ENCODE data around the gene BAZ2B. TPM values are rescaled to one million over a fixed set of nuclear protein-coding genes. Genes with fewer than 3 reads are reported as not detected.

Gene BAZ2B
- total and polyA plus RNA-seq, 2 of the 13 experiments (the other 11 are each of a cell fraction or from before 2014, with no cell fraction given): 14.0 to 15.1 TPM

DNA sequence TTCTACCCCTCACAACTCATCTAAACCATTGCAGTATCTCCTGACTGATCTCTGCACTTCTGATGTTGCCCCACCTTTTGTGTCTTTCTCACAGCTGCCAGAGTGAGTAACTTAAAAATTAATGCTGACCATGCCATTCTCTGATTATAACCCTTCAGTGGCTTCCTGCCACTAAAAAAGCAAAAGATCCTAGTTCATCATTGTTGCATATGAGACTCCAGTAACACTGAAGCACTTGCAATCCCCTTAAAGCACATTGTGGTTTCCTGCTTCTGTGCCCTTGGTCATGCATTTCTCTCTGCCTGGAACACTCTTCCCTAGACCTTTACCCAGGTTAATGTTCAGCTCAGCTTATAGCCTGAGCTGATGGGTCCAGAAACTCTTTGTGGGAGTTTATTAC, 234.8 kb downstream of the BAZ2B start (continued):
- TF ChIP-seq, protein P1, sequence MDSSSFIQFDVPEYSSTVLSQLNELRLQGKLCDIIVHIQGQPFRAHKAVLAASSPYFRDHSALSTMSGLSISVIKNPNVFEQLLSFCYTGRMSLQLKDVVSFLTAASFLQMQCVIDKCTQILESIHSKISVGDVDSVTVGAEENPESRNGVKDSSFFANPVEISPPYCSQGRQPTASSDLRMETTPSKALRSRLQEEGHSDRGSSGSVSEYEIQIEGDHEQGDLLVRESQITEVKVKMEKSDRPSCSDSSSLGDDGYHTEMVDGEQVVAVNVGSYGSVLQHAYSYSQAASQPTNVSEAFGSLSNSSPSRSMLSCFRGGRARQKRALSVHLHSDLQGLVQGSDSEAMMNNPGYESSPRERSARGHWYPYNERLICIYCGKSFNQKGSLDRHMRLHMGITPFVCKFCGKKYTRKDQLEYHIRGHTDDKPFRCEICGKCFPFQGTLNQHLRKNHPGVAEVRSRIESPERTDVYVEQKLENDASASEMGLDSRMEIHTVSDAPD (CRISPR knock-in tag; IDR thresholded peaks at IDR 0.05): no peak
- peak; percentile 94 for TF ChIP-seq MAFF (IDR thresholded peaks at IDR 0.05; ENCODE audit: low read depth, low read length)
- TF ChIP-seq, protein P2, sequence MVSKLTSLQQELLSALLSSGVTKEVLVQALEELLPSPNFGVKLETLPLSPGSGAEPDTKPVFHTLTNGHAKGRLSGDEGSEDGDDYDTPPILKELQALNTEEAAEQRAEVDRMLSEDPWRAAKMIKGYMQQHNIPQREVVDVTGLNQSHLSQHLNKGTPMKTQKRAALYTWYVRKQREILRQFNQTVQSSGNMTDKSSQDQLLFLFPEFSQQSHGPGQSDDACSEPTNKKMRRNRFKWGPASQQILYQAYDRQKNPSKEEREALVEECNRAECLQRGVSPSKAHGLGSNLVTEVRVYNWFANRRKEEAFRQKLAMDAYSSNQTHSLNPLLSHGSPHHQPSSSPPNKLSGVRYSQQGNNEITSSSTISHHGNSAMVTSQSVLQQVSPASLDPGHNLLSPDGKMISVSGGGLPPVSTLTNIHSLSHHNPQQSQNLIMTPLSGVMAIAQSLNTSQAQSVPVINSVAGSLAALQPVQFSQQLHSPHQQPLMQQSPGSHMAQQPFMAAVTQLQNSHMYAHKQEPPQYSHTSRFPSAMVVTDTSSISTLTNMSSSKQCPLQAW (CRISPR knock-in tag; IDR thresholded peaks at IDR 0.05): peak; percentile 70; the same call in 1 of the 2 replicates
- no peak for TF ChIP-seq FIP1L1 (IDR thresholded peaks at IDR 0.05; ENCODE audit: borderline replicate concordance, insufficient read depth, low read depth, low read length)
- no peak for TF ChIP-seq MEIS2 (CRISPR knock-in tag; IDR thresholded peaks at IDR 0.05)
- no peak for TF ChIP-seq ZBTB42 (CRISPR knock-in tag; IDR thresholded peaks at IDR 0.05)
- TF ChIP-seq HOXA9 (CRISPR knock-in tag; IDR thresholded peaks at IDR 0.05; ENCODE audit: borderline replicate concordance): 0 out of 2 replicates have a peak, but pooled peaks have one; percentile 31
- TF ChIP-seq, protein P3, sequence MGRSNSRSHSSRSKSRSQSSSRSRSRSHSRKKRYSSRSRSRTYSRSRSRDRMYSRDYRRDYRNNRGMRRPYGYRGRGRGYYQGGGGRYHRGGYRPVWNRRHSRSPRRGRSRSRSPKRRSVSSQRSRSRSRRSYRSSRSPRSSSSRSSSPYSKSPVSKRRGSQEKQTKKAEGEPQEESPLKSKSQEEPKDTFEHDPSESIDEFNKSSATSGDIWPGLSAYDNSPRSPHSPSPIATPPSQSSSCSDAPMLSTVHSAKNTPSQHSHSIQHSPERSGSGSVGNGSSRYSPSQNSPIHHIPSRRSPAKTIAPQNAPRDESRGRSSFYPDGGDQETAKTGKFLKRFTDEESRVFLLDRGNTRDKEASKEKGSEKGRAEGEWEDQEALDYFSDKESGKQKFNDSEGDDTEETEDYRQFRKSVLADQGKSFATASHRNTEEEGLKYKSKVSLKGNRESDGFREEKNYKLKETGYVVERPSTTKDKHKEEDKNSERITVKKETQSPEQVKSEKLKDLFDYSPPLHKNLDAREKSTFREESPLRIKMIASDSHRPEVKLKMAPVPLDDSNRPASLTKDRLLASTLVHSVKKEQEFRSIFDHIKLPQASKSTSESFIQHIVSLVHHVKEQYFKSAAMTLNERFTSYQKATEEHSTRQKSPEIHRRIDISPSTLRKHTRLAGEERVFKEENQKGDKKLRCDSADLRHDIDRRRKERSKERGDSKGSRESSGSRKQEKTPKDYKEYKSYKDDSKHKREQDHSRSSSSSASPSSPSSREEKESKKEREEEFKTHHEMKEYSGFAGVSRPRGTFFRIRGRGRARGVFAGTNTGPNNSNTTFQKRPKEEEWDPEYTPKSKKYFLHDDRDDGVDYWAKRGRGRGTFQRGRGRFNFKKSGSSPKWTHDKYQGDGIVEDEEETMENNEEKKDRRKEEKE (IDR thresholded peaks at IDR 0.05): no peak
- no peak for TF ChIP-seq AFF4 (CRISPR knock-in tag; IDR thresholded peaks at IDR 0.05)
- TF ChIP-seq ZFP62 (CRISPR knock-in tag; IDR thresholded peaks at IDR 0.05): no peak
- TF ChIP-seq ZNF281 (CRISPR knock-in tag; IDR thresholded peaks at IDR 0.05; ENCODE audit: borderline replicate concordance): no peak
- TF ChIP-seq ZBTB7B (CRISPR knock-in tag; IDR thresholded peaks at IDR 0.05): no peak
- TF ChIP-seq ZFP82 (CRISPR knock-in tag; IDR thresholded peaks at IDR 0.05; ENCODE audit: borderline replicate concordance): no peak
- TF ChIP-seq HDAC2 (CRISPR knock-in tag; IDR thresholded peaks at IDR 0.05): peak; percentile 26; the same call in 1 of the 2 replicates
- TF ChIP-seq ATM (IDR thresholded peaks at IDR 0.05; ENCODE audit: borderline replicate concordance): no peak
- TF ChIP-seq SMAD1 (CRISPR knock-in tag; IDR thresholded peaks at IDR 0.05; ENCODE audit: borderline replicate concordance, low read depth): no peak
- TF ChIP-seq ZNF761 (CRISPR knock-in tag; conservative IDR thresholded peaks at IDR 0.05): no peak
- TF ChIP-seq MXD4 (CRISPR knock-in tag; IDR thresholded peaks at IDR 0.05): 0 out of 2 replicates have a peak, but pooled peaks have one; percentile 31
